Ramos (cell line): ENCODE data around the gene GPR39.

ENCODE experiments used
- in situ Hi-C: fragments of 300-500 bp; cut with MboI; formaldehyde crosslinking; loops from one replicate; pipeline ENCODE4 v1.14.3; 2022; ENCODE audit warnings: low sequenced_read_pairs; ENCODE audit not compliant: unreplicated experiment

Gene GPR39

GRCh38 chr2:132439703-132440398 lies 23.2 kb downstream of the GPR39 start:
- in situ Hi-C loops, result no loop called here

- in situ Hi-C loops, result no loop called here
Observed at GRCh38 chr2:132441051-132441450, 24.4 kb downstream of the GPR39 start.

- in situ Hi-C loops, result no loop called here
Observed at GRCh38 chr2:132442278-132442677, 25.7 kb downstream of the GPR39 start.

- in situ Hi-C loops, result no loop called here
Observed at GRCh38 chr2:132443106-132443505, 26.5 kb downstream of the GPR39 start.

- in situ Hi-C loops, result no loop called here
Observed at GRCh38 chr2:132446444-132446843, 29.8 kb downstream of the GPR39 start.

GRCh38 chr2:132448331-132448730 lies 31.7 kb downstream of the GPR39 start:
- in situ Hi-C loops, result no loop called here

GRCh38 chr2:132448771-132449170 lies 32.2 kb downstream of the GPR39 start:
- in situ Hi-C loops, result no loop called here

- in situ Hi-C loops, result no loop called here
Observed at GRCh38 chr2:132449868-132450267, 33.3 kb downstream of the GPR39 start.

GRCh38 chr2:132460781-132461180 lies 44.2 kb downstream of the GPR39 start:
- in situ Hi-C loops, result no loop called here

- in situ Hi-C loops, result no loop called here
Observed at GRCh38 chr2:132462236-132462635, 45.6 kb downstream of the GPR39 start.

- in situ Hi-C loops, result no loop called here
Observed at GRCh38 chr2:132463719-132464118, 47.1 kb downstream of the GPR39 start.

GRCh38 chr2:132465917-132466316 lies 49.3 kb downstream of the GPR39 start:
- in situ Hi-C loops, result no loop called here

GRCh38 chr2:132466428-132467028 lies 49.9 kb downstream of the GPR39 start:
- in situ Hi-C loops, result no loop called here

- in situ Hi-C loops, result no loop called here
Observed at GRCh38 chr2:132468821-132469675, 52.4 kb downstream of the GPR39 start.

- in situ Hi-C loops, result no loop called here
Observed at GRCh38 chr2:132470746-132471145, 54.1 kb downstream of the GPR39 start.

GRCh38 chr2:132473174-132473883 lies 56.7 kb downstream of the GPR39 start:
- in situ Hi-C loops, result no loop called here

- in situ Hi-C loops, result no loop called here
Observed at GRCh38 chr2:132475615-132476014, 59.0 kb downstream of the GPR39 start.

- in situ Hi-C loops, result no loop called here
Observed at GRCh38 chr2:132477436-132477835, 60.8 kb downstream of the GPR39 start.

GRCh38 chr2:132477962-132478361 lies 61.4 kb downstream of the GPR39 start:
- in situ Hi-C loops, result no loop called here

GRCh38 chr2:132478461-132479105 lies 62.0 kb downstream of the GPR39 start:
- in situ Hi-C loops, result no loop called here
